ENCODE measurements around the gene STRA6. TPM values are rescaled to one million over a fixed set of nuclear protein-coding genes. Genes with fewer than 3 reads are reported as not detected.
A peak's percentile ranks its signal among the peaks of the same experiment; 100 is the strongest.

Gene STRA6
- total RNA-seq, 4 donors from 2014 or later: 0.13 to 0.83 (median 0.47) TPM

- intact Hi-C loops (cut with DNase I): no loop called here
These were observed 71.5 kb downstream of the STRA6 start for GRCh38 chr15:74130849-74131627.

GRCh38 chr15:74130155-74130848, 72.3 kb downstream of the STRA6 start, which contains the start of gene ISLR2:
Gene ISLR2, plus strand, starts transcription at chr15:74130586. Its CDS starts 2,169 bp downstream, at chr15:74132755.
- peak within 1 kb of the TSS in 3 of 4 donors; percentile 44 to 66 (median 48) for H3K27ac ChIP-seq (replicated peaks in 1 of 4)
- no peak for DNase-seq (ENCODE audit: extremely low spot score)
- no peaks in the 10 kb centered on the region for H3K36me3 ChIP-seq
- no peaks in the 10 kb centered on the region for H3K9me3 ChIP-seq
- 4% methylated on average over 21 of the region's 53 CpGs for WGBS
- H3K27me3 ChIP-seq: peaks cover 0 to 98% (median 71%) of the 10 kb centered on the region in 4 donors
- H3K4me1 ChIP-seq: peaks cover 52 to 73% (median 64%) of the 10 kb centered on the region in 4 donors
- peak within 1 kb of the TSS; percentile 49 to 64 (median 51) for H3K4me3 ChIP-seq
- intact Hi-C loops (cut with DNase I): no loop called here
- TF ChIP-seq EP300 (IDR thresholded peaks at IDR 0.05): no peak
- TF ChIP-seq POLR2AphosphoS5 (IDR thresholded peaks at IDR 0.05): no peak

More at GRCh38 chr15:74130849-74131627, 71.5 kb downstream of the STRA6 start:
- H3K27ac ChIP-seq (replicated peaks in 1 of 4): no peak overlapping the region
- peaks cover 59 to 80% (median 71%) of the 10 kb centered on the region in 4 donors for H3K4me1 ChIP-seq
- no peaks in the 10 kb centered on the region for H3K36me3 ChIP-seq
- no peak for DNase-seq (ENCODE audit: extremely low spot score)
- H3K9me3 ChIP-seq: no peaks in the 10 kb centered on the region
- WGBS: 14% methylated on average over 18 of the region's 28 CpGs
- H3K4me3 ChIP-seq: peak overlapping the region in 3 of 4 donors; percentile 49 to 64 (median 52)
- peaks cover 0 to 98% (median 76%) of the 10 kb centered on the region in 4 donors for H3K27me3 ChIP-seq
- TF ChIP-seq POLR2A (IDR thresholded peaks at IDR 0.05; ENCODE audit: low read depth) (no peak), EP300 (IDR thresholded peaks at IDR 0.05) (no peak), POLR2AphosphoS5 (IDR thresholded peaks at IDR 0.05) (no peak), CTCF (IDR thresholded peaks at IDR 0.05) (no peak)

- no peak for DNase-seq (ENCODE audit: extremely low spot score)
- peak overlapping the region in 3 of 4 donors; percentile 44 to 66 (median 48) for H3K27ac ChIP-seq (replicated peaks in 1 of 4)
- peak overlapping the region; percentile 49 to 64 (median 51) for H3K4me3 ChIP-seq
- no peaks in the 10 kb centered on the region for H3K9me3 ChIP-seq
- H3K36me3 ChIP-seq: no peaks in the 10 kb centered on the region
- peaks cover 46 to 67% (median 57%) of the 10 kb centered on the region in 4 donors for H3K4me1 ChIP-seq
- no peak for TF ChIP-seq POLR2AphosphoS5 (IDR thresholded peaks at IDR 0.05)
- no peak for TF ChIP-seq CTCF (IDR thresholded peaks at IDR 0.05)
- H3K27me3 ChIP-seq: peaks cover 0 to 98% (median 67%) of the 10 kb centered on the region in 4 donors
- 9% methylated on average over 28 of the region's 40 CpGs for WGBS
- intact Hi-C loops (cut with DNase I): loop anchor here (5.0 to 10.0 kb wide), 2 partner anchors 77 to 175 kb away; no protein-coding TSS in a partner anchor
These were observed 72.9 kb downstream of the STRA6 start for GRCh38 chr15:74129586-74130154.

Small RNA genes within 50 kb of the gene (small RNA-seq; reads per million reads assigned to genes)
- 0 reads per million in 3 donors for gene RF00017

Other genes with a start within 250 kb of the STRA6 start
- gene STOML1, start 210.5 kb downstream of the STRA6 start, total RNA-seq: 10 to 100 TPM in 2 of 4 donors, 1 to 10 TPM in 2; 7.9 to 25.4 (median 14.9) TPM
- gene PML, start 208.1 kb downstream of the STRA6 start, total RNA-seq: 10 to 100 TPM; 48.0 to 61.6 (median 57.2) TPM
- 1 to 10 TPM in 1 of 4 donors, not detected in 3; 1.2 TPM for gene GOLGA6A, start 120.2 kb downstream of the STRA6 start, total RNA-seq
- gene ISLR2, start 72.2 kb downstream of the STRA6 start, total RNA-seq: 1 to 10 TPM in 3 of 4 donors, under 1 TPM in 1; 0.83 to 4.9 (median 1.2) TPM
- gene ISLR, start 29.1 kb downstream of the STRA6 start, total RNA-seq: 100 to 1,000 TPM in 2 of 4 donors, 10 to 100 TPM in 2; 57.7 to 204 (median 112) TPM
- not detected for gene CCDC33, start 33.5 kb upstream of the STRA6 start, total RNA-seq
- gene CYP11A1, start 164.9 kb upstream of the STRA6 start, total RNA-seq: 1 to 10 TPM; 1.7 to 2.5 (median 1.8) TPM
- gene SEMA7A, start 231.2 kb upstream of the STRA6 start, total RNA-seq: 1 to 10 TPM; 1.2 to 4.1 (median 2.7) TPM

Measured in esophagus muscularis mucosa (tissue), 4 donors.